ENCODE measurements around the gene CAPN3.

The CAPN3 gene

GRCh38 chr15:42392309-42393024 lies 33.2 kb downstream of the CAPN3 start:
- in situ Hi-C loops (cut with MboI; ENCODE audit: low sequenced_read_pairs) = no loop called here

DNA sequence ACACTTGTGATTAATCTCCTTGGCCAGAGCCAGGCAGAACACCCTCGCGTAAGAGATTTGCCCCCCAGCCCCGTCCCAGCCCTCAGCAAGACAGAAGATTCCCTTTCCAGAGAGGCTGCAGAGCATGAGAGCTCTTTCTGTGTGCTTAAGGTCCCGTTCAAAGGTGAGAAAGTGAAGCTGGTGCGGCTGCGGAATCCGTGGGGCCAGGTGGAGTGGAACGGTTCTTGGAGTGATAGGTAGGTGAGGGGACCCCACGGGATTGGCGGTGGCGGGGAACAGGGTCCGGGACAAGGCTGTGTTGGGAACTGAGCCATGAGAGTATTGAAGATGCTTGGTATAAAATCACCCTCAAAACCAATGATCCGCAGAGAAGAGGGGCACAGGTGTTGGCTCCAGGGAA lies 34.8 kb downstream of the CAPN3 start:
- in situ Hi-C loops (cut with MboI; ENCODE audit: low sequenced_read_pairs) = no loop called here

DNA sequence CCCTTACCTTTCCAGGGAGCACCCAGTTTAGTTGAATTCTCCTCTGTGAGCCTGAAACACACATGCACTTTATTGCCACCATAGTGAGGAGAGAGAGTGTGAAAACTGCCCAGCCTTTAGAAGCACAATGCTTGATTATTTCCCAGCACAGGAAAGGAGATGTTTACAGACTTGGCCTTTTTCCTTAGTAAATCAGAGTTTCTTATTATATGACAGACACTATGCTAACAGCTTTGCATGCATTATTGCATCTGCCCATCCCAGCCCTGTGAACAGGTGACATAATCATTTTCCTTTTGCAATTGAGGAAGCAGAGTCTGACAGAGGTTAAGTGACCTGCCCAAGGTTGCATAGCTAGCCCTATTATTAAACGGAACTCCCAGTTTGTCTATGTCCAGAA lies 36.5 kb downstream of the CAPN3 start:
- in situ Hi-C loops (cut with MboI; ENCODE audit: low sequenced_read_pairs) = no loop called here

DNA sequence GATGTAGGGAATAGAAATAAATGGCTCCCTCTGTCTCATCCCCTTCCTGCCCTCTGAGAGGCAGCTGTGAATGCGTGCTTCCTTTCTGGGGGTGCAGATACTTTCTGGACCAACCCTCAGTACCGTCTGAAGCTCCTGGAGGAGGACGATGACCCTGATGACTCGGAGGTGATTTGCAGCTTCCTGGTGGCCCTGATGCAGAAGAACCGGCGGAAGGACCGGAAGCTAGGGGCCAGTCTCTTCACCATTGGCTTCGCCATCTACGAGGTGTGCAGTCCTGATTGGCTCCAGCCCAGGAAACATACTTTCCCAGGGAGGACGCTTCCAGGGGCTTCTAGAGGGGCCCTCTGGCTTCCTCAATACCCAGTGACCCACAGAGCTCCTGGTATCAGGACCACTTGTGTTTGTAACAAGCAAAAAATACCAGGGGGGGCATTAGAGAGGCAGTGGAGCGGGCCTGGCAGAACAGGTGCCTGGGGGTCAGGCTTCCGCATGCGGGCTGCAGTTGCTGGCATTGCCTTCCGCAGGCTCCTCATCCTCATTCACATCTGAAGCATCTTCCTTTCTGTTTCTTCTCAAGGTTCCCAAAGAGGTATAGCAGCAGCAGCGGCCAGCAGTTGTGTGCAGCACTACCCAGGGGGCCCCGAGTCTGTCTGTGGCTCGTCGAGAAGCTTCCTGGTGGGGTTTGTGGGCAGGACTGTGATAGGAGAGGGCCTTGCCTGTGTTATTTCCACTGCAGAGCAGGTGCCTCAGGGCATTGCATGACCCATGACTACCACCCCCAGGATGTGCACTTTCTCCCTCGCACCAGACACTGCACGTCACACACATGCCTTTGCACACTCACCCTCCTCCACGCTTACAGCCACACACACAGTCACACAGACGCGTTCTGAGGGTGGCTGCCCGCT lies 42.5 kb downstream of the CAPN3 start:
- in situ Hi-C loops (cut with MboI; ENCODE audit: low sequenced_read_pairs) = no loop called here

DNA sequence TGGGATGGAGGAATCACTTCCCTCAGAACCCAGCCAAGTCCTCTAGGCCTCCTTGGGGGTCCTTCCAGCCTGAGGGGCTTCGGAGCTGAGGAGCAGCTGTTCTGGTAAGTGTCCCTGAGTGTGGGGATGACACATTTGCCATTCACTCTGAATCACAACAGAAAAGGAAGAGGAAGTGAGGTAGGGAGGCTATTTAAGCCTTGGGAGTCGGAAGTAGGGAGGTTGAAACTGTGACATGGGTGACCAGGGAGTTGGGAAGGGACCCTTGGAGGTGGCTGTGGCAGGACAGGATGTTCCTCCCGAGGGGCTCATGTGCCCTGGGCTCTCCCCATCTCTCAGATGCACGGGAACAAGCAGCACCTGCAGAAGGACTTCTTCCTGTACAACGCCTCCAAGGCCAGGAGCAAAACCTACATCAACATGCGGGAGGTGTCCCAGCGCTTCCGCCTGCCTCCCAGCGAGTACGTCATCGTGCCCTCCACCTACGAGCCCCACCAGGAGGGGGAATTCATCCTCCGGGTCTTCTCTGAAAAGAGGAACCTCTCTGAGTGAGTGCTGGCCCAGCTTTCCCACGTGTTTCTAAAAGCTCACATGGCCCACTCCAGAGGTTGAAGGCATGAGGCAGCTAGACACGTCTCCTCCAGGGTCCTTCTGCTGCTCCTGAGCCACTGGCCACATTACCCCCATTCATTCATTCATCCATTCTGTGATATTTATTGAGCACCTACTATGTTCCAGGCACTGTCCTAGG lies 43.3 kb downstream of the CAPN3 start:
- in situ Hi-C loops (cut with MboI; ENCODE audit: low sequenced_read_pairs) = no loop called here

GRCh38 chr15:42403389-42403788 lies 44.1 kb downstream of the CAPN3 start:
- in situ Hi-C loops (cut with MboI; ENCODE audit: low sequenced_read_pairs) = no loop called here

DNA sequence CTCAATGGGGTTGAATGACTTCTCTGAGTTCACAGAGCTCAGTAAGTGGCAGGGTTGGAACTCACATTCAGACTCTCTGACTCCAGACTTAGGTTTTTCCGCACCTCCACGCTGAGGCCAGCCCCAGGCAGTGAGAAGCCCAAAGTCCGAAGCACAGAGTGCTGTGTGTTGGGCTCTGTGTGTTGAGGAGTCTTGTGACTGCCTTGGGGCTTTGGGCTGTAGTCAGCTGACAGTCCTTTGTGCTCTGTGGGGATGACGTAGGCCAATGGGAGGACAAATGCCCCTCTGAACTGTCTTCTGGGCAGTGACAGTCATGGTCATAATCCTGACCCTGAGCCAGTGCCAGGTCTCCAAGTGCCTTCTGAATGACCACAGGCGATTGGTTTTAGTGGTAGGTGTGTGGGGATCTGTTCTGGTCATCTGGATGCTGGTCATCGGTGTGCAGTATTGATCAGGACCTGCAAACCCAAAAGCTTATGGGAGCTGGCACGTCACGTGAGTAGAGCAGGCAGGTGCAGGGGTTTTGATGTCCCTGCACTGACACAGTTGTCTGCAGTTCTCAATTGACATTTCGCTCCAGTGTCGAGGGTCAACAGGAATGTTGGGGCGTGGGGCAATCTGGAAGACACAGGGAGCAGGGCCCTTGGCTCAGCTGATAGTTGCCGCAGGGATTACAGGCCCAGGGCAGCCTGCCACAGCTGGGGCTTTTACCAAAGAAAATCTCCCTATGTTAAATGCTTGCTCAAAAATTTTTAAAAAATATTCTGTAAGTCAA lies 45.3 kb downstream of the CAPN3 start:
- in situ Hi-C loops (cut with MboI; ENCODE audit: low sequenced_read_pairs) = no loop called here

DNA sequence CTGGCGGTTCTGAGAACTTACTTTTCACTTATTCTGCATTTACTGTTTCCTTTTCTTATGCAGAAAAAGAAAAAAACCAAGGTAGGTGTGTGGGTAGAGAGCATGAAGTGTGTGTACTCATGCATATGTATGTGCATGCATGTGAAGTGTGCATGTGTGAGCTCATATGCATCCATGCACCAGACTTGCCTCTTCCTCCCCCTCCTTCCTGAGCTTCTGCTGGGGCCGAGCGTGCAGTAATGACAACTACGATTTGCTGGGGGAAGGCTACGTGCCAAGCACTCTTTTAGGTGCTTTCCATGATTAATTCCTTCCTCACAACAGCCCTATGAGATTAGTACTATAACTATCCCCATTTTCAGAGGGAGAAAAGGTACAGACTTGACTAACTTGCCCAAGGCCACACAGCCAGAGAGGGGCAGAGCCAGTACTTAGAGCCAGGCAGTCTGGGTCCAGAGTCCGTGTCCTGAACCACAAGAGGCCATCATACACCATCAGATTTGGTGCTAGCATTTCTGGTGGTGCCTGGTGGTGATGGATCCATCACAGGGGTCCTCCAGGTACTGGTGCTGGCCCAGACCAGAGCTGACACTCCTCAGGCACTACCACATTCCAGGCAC lies 46.7 kb downstream of the CAPN3 start:
- in situ Hi-C loops (cut with MboI; ENCODE audit: low sequenced_read_pairs) = no loop called here

DNA sequence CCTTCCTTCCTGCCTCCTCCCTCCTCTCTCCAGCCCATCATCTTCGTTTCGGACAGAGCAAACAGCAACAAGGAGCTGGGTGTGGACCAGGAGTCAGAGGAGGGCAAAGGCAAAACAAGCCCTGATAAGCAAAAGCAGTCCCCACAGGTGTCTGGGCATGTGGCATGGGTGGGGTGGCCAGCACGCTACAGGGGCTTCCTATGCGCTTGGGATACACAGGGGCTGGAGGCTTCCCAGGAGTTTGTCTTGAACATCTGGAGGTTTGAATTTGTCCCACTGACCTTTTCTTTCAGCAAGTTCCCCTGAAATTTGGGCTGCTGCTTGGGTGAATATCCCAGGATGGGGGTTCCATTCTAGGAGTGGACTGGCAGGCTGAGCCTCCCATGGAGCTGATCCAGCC lies 48.9 kb downstream of the CAPN3 start:
- in situ Hi-C loops (cut with MboI; ENCODE audit: low sequenced_read_pairs) = no loop called here

GRCh38 chr15:42409011-42409410 lies 49.7 kb downstream of the CAPN3 start:
- in situ Hi-C loops (cut with MboI; ENCODE audit: low sequenced_read_pairs) = no loop called here

GRCh38 chr15:42411884-42412283 lies 52.6 kb downstream of the CAPN3 start:
- in situ Hi-C loops (cut with MboI; ENCODE audit: low sequenced_read_pairs) = no loop called here

DNA sequence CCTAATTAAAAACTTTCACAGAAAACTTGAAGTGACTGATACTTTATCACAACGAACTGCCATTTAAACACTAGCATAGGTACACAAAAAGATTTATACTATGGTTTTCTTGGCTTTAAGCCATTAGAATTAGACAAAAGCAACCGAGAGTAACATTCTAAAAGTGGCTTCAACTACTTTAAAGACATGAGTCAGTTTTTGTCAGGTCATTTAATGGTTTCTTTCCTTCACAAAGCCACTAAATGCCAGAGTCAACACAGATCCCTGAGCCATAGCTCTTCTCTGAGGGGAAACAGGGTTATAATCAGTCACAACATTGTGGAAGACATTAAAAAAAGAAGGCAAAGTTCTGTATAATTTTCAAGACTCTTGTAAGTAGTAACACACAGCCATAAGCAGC lies 54.6 kb downstream of the CAPN3 start:
- in situ Hi-C loops (cut with MboI; ENCODE audit: low sequenced_read_pairs) = no loop called here

GRCh38 chr15:42419369-42419768 lies 60.1 kb downstream of the CAPN3 start:
- in situ Hi-C loops (cut with MboI; ENCODE audit: low sequenced_read_pairs) = no loop called here

GRCh38 chr15:42421376-42421775 lies 62.1 kb downstream of the CAPN3 start:
- in situ Hi-C loops (cut with MboI; ENCODE audit: low sequenced_read_pairs) = no loop called here

- in situ Hi-C loops (cut with MboI; ENCODE audit: low sequenced_read_pairs) = no loop called here
Observed at GRCh38 chr15:42427429-42428223, 68.3 kb downstream of the CAPN3 start.

- in situ Hi-C loops (cut with MboI; ENCODE audit: low sequenced_read_pairs) = no loop called here
Observed at GRCh38 chr15:42444415-42445063, 85.2 kb downstream of the CAPN3 start.

DNA sequence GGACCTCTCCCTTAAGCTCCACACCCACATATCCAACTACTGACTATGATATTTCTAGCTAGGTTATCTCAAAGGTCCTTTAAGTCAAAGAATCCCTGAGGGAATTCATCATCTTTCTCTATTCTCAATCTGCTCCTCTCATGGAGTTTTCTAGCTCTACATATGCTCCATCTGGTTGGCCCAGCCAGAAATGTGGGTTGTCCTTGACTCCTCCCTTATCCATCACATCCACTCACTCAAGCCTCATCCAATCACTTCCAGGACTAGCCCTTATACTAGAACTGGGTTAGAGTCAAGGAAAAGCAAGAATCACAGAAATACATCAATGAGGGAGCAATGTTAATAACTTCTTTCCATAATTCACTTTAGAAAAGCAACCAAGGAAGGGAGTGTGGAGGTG lies 86.2 kb downstream of the CAPN3 start:
- in situ Hi-C loops (cut with MboI; ENCODE audit: low sequenced_read_pairs) = no loop called here

DNA sequence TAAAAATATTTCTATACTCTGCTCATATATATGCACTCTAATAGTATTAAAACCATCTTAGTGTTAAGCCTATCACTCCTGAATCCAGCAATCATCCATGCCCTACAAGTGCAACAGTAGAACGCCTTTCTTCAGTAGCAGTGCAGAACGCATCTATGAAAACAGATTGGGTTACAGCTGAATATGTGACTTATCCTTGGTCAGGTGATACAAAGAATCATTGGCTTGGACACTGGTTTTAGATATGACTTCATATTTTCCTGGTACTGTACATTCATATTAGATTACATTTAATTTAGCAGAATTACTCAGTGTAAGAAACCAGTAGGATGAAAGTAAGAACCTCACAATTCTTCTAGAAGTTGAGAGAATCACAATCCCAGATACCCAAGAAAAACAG lies 88.3 kb downstream of the CAPN3 start:
- in situ Hi-C loops (cut with MboI; ENCODE audit: low sequenced_read_pairs) = no loop called here

GRCh38 chr15:42448281-42448680 lies 89.0 kb downstream of the CAPN3 start:
- in situ Hi-C loops (cut with MboI; ENCODE audit: low sequenced_read_pairs) = no loop called here
